ENCODE measurements around the gene PLTP. TPM values are rescaled to one million over a fixed set of nuclear protein-coding genes. Genes with fewer than 3 reads are reported as not detected.

PLTP gene
- polyA plus RNA-seq, 1 donor from 2014 or later, result 7.0 TPM

- no peak overlapping the region for H2AFZ ChIP-seq (ENCODE audit: low read depth, low read length)
- no peaks in the 10 kb centered on the region for H3K9me3 ChIP-seq (ENCODE audit: low read length)
- H3K36me3 ChIP-seq (ENCODE audit: insufficient read depth, low read length), result no peaks in the 10 kb centered on the region
- TF ChIP-seq MXI1 (conservative IDR thresholded peaks at IDR 0.05; ENCODE audit: poor library complexity, severe bottlenecking) (no peak), CTCF (IDR thresholded peaks at IDR 0.05; ENCODE audit: poor library complexity, severe bottlenecking) (no peak), EZH2 (IDR thresholded peaks at IDR 0.05; ENCODE audit: borderline replicate concordance, insufficient read depth, low read length, poor library complexity, severe bottlenecking) (no peak), TAF1 (IDR thresholded peaks at IDR 0.05; ENCODE audit: low read depth) (no peak), REST (IDR thresholded peaks at IDR 0.05; ENCODE audit: borderline replicate concordance) (no peak), EP300 (conservative IDR thresholded peaks at IDR 0.05; ENCODE audit: poor library complexity, severe bottlenecking) (no peak), POLR2AphosphoS5 (IDR thresholded peaks at IDR 0.05) (no peak), SMC3 (conservative IDR thresholded peaks at IDR 0.05; ENCODE audit: poor library complexity) (no peak), RAD21 (conservative IDR thresholded peaks at IDR 0.05) (no peak)
- H3K79me2 ChIP-seq (replicated peaks; ENCODE audit: insufficient read depth, low read length), result peaks cover 19% of the 10 kb centered on the region
- H4K20me1 ChIP-seq (ENCODE audit: insufficient read depth), result no peaks in the 10 kb centered on the region
- H3K9me2 ChIP-seq (ENCODE audit: insufficient read depth, low read length), result no peaks in the 10 kb centered on the region
- H3K4me2 ChIP-seq (ENCODE audit: low read length), result no peak overlapping the region
- no peak overlapping the region for H3K4me3 ChIP-seq (ENCODE audit: low read length)
- no peak overlapping the region for H3K27ac ChIP-seq (ENCODE audit: low read length)
- H3K27me3 ChIP-seq (ENCODE audit: insufficient read depth, low read depth, low read length), result no peaks in the 10 kb centered on the region
- no peaks in the 10 kb centered on the region for H3F3A ChIP-seq (ENCODE audit: insufficient read depth, low read length, poor library complexity, severe bottlenecking)
- H3K9ac ChIP-seq (ENCODE audit: low read length), result no peak overlapping the region
Observed at GRCh38 chr20:45861221-45862075, 50.5 kb downstream of the PLTP start.

DNA sequence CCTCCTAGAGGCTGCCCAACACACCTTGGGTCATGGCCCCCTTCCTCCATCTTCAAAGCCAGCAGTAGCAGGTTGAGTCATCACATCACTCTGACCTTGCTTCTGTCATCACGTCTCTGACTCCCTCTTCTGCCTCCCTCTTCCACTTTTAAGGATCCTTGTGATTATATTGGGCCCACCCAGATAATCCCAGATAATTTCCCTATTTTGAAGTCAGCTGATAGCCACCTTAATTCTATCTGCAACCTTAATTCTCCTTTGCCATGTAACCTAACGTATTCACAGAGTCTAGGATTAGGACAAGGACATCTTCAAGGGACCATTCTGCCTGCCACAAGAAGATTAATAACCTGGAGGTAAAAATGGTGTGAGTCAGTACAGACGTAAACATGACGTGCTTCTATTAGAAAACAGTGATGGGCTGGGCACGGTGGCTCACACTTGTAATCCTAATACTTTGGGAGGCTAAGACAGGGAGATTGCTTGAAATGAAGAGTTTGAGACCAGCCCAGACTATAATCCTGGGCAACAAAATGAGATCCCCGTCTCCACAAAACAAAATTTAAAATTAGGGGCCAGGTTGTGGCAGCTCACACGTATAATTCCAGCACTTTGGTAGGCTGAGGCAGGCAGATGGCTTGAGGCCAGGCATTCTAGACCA lies 51.3 kb downstream of the PLTP start:
- Histone ChIP-seq H3K4me2 (ENCODE audit: low read length) (no peak overlapping the region), H3K9me3 (ENCODE audit: low read length) (no peaks in the 10 kb centered on the region), H4K20me1 (ENCODE audit: insufficient read depth) (no peaks in the 10 kb centered on the region), H3K27me3 (ENCODE audit: insufficient read depth, low read depth, low read length) (no peaks in the 10 kb centered on the region), H3K79me2 (replicated peaks; ENCODE audit: insufficient read depth, low read length) (peaks cover 27% of the 10 kb centered on the region), H3K36me3 (ENCODE audit: insufficient read depth, low read length) (no peaks in the 10 kb centered on the region), H3K9ac (ENCODE audit: low read length) (no peak overlapping the region), H2AFZ (ENCODE audit: low read depth, low read length) (no peak overlapping the region), H3K9me2 (ENCODE audit: insufficient read depth, low read length) (no peaks in the 10 kb centered on the region), H3K4me3 (ENCODE audit: low read length) (no peak overlapping the region), H3K27ac (ENCODE audit: low read length) (no peak overlapping the region), H3F3A (ENCODE audit: insufficient read depth, low read length, poor library complexity, severe bottlenecking) (no peaks in the 10 kb centered on the region)
- TF ChIP-seq SMC3 (conservative IDR thresholded peaks at IDR 0.05; ENCODE audit: poor library complexity) (no peak), EP300 (conservative IDR thresholded peaks at IDR 0.05; ENCODE audit: poor library complexity, severe bottlenecking) (no peak), REST (IDR thresholded peaks at IDR 0.05; ENCODE audit: borderline replicate concordance) (no peak), MXI1 (conservative IDR thresholded peaks at IDR 0.05; ENCODE audit: poor library complexity, severe bottlenecking) (no peak), TAF1 (IDR thresholded peaks at IDR 0.05; ENCODE audit: low read depth) (no peak), POLR2AphosphoS5 (IDR thresholded peaks at IDR 0.05) (no peak), CTCF (IDR thresholded peaks at IDR 0.05; ENCODE audit: poor library complexity, severe bottlenecking) (no peak), EZH2 (IDR thresholded peaks at IDR 0.05; ENCODE audit: borderline replicate concordance, insufficient read depth, low read length, poor library complexity, severe bottlenecking) (no peak), RAD21 (conservative IDR thresholded peaks at IDR 0.05) (no peak)

Measured in neural cell (in vitro differentiated cells).